C4-2B (cell line): Measurements from ENCODE around the gene ALKAL2.

Source experiments
- CTCF ChIP-seq: fragments of 450-650 bp; conservative IDR thresholded peaks from 2 replicates; pipeline ENCODE4 v1.5.1; 2017; ENCODE audit warnings: mild to moderate bottlenecking
- ZFX ChIP-seq: fragments of 450-650 bp; IDR thresholded peaks from 2 replicates; pipeline ENCODE4 v1.6.1; 2017

DNA sequence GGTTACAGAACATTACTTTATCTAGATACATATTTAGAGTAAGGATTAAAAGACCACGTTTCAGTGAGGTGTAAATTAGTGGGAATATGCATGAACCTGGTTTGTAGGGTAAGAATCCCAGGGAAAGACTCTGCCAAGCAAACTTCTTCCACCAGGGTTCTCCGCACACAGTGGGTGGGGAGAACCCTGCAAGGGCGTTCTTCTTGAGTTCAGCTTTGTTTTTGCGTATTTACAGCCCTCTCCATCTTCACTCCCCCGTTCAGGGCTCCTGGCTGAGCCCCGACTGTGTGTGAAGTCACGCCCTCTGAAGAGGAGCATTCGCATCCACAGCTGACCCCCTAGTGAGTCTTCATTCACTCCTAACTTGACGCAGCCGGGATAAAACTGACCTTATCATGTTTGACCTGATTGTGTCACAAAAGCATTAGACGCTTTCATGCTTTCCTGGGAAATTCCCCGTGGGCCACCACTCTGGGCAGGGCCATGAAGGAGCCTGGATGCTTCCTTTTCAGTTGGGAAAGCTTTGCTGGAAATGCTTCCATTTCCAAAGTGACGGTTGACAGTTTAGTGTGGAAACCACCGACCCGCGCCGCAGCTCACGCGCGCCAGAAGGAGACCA is 1.0 kb downstream of the ALKAL2 start:
- no peak for TF ChIP-seq CTCF
- no peak for TF ChIP-seq ZFX
